ENCODE measurements around the gene TMEM220.
A peak's percentile ranks its signal among the peaks of the same experiment; 100 is the strongest.

The TMEM220 gene

DNA sequence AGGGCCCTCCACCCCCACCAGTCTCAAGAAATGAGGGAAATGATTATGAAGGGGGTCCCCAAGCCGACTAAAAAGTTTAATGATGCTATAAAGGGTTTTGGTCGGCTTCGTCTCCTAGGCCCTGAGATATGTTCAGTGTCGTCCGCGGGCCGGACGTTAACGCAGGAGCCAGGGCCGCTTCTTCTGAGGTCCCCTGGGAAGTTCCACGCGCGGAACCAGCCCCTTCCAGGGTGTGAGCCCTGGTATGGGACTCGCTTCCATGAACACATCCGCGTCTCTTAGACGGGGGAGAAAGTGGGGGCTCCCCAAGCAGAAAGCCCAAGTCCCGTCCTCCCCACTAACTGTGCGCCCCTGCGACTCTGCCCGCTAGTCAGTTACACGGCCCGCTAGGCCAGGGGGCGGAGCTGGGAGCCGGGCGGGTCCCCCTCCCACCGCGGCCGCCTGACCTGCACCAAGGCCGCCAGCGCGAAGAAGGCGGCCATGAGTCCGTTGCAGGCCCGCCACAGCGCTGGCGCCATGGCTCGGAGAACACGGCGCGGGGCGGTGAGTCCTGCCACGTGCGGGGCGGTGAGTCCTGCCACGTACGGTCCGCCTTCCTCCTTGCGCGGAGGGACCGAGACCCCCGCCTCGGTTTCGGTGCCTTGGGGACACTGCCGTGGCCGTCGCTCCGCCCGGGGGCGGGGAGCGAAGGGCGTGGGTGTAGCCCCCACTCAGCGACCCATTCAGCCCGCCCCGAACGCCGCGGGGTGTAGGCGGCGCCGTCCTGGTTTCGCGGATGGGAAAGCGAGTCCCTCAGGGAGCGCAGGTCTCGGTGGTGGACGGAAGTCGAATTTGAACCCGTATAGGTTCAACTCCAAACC, at the start of gene TMEM220:
TMEM220 (minus strand) TSS at position 690 of the 860 bp plus-strand sequence; CDS start at position 518, 172 bp downstream.
- peak; percentile 62 for DNase-seq

- DNase-seq = no peak
These were observed 49.8 kb upstream of the TMEM220 start for GRCh38 chr17:10779609-10780008.

DNA sequence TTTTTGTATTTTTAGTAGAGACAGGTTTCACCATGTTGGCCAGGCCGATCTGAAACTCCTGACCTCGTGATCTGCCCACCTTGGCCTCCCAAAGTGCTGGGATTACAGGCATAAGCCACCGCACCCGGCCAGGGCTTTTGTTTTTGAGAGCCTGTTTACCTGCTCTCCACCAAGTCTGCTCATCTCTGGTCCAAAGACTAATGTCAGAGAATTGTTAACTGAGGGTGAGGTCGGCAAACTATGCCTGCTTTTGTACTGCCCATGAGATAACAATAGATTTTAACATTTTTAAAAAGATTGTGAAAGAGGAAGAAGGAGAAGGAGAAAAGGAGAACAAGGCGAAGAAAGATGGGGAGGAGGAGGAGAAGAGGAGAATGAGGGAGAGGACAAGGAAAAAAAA, 48.1 kb upstream of the TMEM220 start:
- no peak for DNase-seq

DNA sequence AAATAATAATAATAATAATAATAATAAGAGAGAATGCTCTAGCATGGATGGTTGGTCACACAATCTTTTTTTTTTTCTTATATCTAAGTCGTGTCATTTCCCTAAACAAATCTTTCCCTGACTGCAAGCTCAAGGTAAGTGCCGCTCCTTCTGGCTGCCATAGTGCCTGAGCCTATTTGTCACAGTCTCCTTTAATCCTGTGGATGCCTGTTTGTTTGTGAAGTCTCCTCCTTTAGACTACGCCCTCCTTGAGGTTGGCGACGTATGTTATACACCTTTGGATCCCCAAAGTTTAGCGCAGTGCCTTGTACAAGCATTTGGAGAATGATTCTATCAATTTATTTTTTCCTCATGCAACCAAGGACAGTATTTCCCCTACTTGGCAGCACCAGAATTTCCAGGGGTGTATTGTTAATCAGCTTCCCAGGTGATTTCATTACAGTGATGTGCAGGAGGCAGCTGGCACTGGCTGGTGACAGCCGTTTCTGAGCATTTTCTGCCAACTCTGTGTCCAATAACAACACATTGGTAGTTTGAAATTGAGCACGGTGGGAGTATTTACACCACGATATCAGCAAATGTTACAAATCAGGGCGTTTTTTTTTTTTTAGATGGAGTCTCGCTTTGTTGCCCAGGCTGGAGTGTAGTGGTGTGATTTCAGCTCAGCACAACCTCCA, 47.4 kb upstream of the TMEM220 start:
- no peak for DNase-seq

DNA sequence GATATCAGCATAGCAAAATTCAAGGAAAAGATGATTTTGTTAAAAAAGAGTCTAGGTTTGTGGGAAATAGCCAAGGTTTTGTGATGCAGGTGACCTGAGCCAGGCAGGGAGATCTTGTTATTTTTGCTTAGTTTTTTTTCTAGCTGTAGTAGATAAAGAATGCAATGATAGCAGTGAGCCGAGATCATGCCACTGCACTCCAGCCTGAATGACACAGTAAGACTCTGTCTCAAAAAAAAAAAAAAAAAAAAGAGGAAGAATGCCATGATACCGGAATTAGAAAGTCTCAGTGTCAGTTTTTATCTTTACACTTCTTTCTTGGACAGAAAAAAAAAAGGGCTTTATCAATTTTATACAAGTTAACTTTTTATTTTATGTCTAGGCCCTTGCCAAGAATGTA, 46.6 kb upstream of the TMEM220 start:
- DNase-seq = no peak

- DNase-seq = no peak
These were observed 46.0 kb upstream of the TMEM220 start for GRCh38 chr17:10775740-10776356.

DNA sequence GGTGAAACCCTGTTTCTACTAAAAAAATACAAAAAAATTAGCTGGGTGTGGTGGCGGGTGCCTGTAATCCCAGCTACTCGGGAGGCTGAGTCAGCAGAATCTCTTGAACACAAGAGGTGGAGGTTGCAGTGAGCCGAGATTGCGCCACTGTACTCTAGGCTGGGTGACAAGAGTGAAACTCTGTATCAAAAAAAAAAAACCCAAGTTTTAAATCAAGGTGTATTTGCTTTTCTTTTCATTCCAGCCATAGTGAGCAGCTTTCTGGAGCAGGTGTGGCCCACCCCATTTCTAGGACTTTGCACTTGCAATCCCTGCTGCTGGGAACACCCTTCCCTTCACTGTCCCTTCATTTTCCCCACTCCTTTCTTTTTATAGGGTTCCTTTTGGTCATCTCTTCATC, 45.2 kb upstream of the TMEM220 start:
- DNase-seq = no peak

DNA sequence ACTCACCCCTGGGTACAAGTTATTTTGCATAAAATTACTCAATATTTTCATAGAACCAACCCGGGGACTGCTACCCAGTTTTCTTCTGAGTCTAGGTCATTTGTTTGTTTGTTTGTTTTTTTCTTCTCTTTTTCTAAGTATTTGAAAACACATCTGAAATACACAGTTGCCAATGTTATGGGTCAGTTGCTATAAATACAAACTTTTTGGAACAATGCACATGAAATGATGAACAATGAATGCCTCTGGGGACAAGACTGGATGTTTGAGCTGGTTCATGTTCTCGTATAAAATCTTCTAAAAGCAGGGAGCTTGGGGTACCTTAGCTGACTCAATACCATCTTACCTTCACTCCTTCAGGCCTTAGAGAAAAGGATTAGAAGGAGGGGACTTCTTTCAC, 43.6 kb upstream of the TMEM220 start:
- no peak for DNase-seq

GRCh38 chr17:10772425-10773380, 42.9 kb upstream of the TMEM220 start:
- DNase-seq = peak; percentile 76

- no peak for DNase-seq
These were observed 41.3 kb upstream of the TMEM220 start for GRCh38 chr17:10771148-10771547.

GRCh38 chr17:10769840-10770239, 40.0 kb upstream of the TMEM220 start:
- DNase-seq = no peak

- DNase-seq = no peak
These were observed 39.0 kb upstream of the TMEM220 start for GRCh38 chr17:10768750-10769251.

- no peak for DNase-seq
These were observed 37.4 kb upstream of the TMEM220 start for GRCh38 chr17:10767232-10767631.

GRCh38 chr17:10762037-10762436, 32.2 kb upstream of the TMEM220 start:
- DNase-seq = no peak

GRCh38 chr17:10761281-10761680, 31.5 kb upstream of the TMEM220 start:
- no peak for DNase-seq

DNA sequence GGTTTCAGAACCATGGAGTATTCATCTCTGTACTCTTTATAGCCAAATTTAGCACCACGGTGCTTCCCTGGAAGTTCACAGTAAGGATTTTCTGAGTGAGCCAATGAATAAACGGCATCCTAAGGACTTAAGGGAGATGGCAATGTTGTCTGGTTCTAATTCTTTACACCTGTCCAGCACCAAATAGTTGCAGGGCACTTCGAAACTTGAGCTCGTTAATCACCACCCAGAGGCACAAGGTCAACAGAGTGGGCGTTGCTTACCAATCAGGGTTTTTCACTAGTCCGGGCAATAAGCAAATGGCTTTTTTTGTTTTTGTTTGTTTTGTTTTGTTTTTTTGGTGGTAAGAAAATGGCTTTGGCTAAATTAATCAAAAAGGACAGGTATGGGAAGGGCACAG, 28.2 kb upstream of the TMEM220 start:
- DNase-seq = no peak

GRCh38 chr17:10757647-10758046, 27.8 kb upstream of the TMEM220 start:
- no peak for DNase-seq

- no peak for DNase-seq
These were observed 27.2 kb upstream of the TMEM220 start for GRCh38 chr17:10757067-10757466.

GRCh38 chr17:10756619-10757018, 26.8 kb upstream of the TMEM220 start:
- peak; percentile 55 for DNase-seq

DNA sequence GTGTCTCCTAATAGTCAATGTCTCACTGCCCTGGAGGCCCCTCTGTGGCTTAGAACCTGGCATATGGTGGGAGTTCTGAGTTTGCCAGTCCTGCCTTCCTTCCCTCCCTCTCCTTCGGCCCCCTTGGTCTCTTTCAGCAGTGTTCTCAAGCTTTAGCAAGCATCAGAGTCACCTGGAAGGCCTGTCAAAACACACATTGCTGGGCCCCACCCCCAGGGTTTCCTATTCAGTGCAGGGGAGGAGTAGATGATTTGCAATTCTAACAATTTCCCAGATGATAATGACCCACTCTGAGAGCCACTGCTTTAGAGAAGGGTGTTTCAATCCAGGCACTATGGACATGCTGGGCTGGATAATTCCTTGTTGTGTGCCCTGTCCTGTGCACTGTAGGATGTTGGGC, 26.4 kb upstream of the TMEM220 start:
- no peak for DNase-seq

GRCh38 chr17:10755592-10756127, 25.8 kb upstream of the TMEM220 start:
- DNase-seq = no peak
